ENCODE data around the gene PPP1R1A. TPM values are rescaled to one million over a fixed set of nuclear protein-coding genes. Genes with fewer than 3 reads are reported as not detected.

Gene PPP1R1A
- total RNA-seq, 2 donors from 2014 or later, result 12.5 to 16.1 TPM

GRCh38 chr12:54588890-54589267 is 420 bp upstream of the PPP1R1A start:
- no peak for TF ChIP-seq CTCF (conservative IDR thresholded peaks at IDR 0.05)

GRCh38 chr12:54587315-54587873 is 1.1 kb downstream of the PPP1R1A start:
- Histone ChIP-seq H3K9ac (ENCODE audit: extremely low read depth, low read length, poor library complexity, severe bottlenecking) (no peak overlapping the region), H3K4me1 (ENCODE audit: control insufficient read depth, insufficient read depth, low read length) (peaks cover 2% of the 10 kb centered on the region), H3K27me3 (ENCODE audit: control insufficient read depth, insufficient read depth, low read length, poor library complexity, severe bottlenecking) (peaks cover 61% of the 10 kb centered on the region), H3K36me3 (ENCODE audit: control insufficient read depth, insufficient read depth, low read length) (no peaks in the 10 kb centered on the region), H3K4me3 (ENCODE audit: low read length) (peak overlapping the region; percentile 73), H3K9me3 (ENCODE audit: control insufficient read depth, low read length) (no peaks in the 10 kb centered on the region), H3K27ac (ENCODE audit: low read depth, low read length) (peak overlapping the region; percentile 24)
- Mint-ChIP-seq H3K4me1 (peaks cover 53% of the 10 kb centered on the region), H3K27ac (no peak overlapping the region), H3K9me3 (no peaks in the 10 kb centered on the region), H3K4me3 (peak overlapping the region; percentile 64), H3K36me3 (ENCODE audit: low read depth) (no peaks in the 10 kb centered on the region), H3K27me3 (ENCODE audit: insufficient read depth) (peaks cover 87% of the 10 kb centered on the region)
- peak; percentile 68 for DNase-seq
- WGBS, 2 experiments (ENCODE audit: insufficient coverage in 1 of 2, insufficient read length in 1 of 2), result 58% methylated on average over 5 of the region's 5 CpGs; no CpG with 5 or more reads in 1 of the 2 experiments
- TF ChIP-seq CTCF (conservative IDR thresholded peaks at IDR 0.05), result no peak

More at GRCh38 chr12:54588890-54589267, 420 bp upstream of the PPP1R1A start:
- Histone ChIP-seq H3K27ac (ENCODE audit: low read depth, low read length) (no peak overlapping the region), H3K27me3 (ENCODE audit: control insufficient read depth, insufficient read depth, low read length, poor library complexity, severe bottlenecking) (peaks cover 65% of the 10 kb centered on the region), H3K9me3 (ENCODE audit: control insufficient read depth, low read length) (no peaks in the 10 kb centered on the region), H3K4me3 (ENCODE audit: low read length) (peak overlapping the region; percentile 77), H3K4me1 (ENCODE audit: control insufficient read depth, insufficient read depth, low read length) (peaks cover 7% of the 10 kb centered on the region), H3K9ac (ENCODE audit: extremely low read depth, low read length, poor library complexity, severe bottlenecking) (no peak overlapping the region), H3K36me3 (ENCODE audit: control insufficient read depth, insufficient read depth, low read length) (no peaks in the 10 kb centered on the region)
- Mint-ChIP-seq H3K27me3 (ENCODE audit: insufficient read depth) (peaks cover 86% of the 10 kb centered on the region), H3K4me1 (peaks cover 58% of the 10 kb centered on the region), H3K36me3 (ENCODE audit: low read depth) (no peaks in the 10 kb centered on the region), H3K9me3 (no peaks in the 10 kb centered on the region), H3K27ac (no peak overlapping the region), H3K4me3 (peak overlapping the region; percentile 64)
- 26 to 32% methylated on average over 13 of the region's 13 CpGs for WGBS, 2 experiments (ENCODE audit: insufficient coverage in 1 of 2, insufficient read length in 1 of 2)
- no peak for DNase-seq

- no peak overlapping the region for H3K27ac Mint-ChIP-seq
- H3K4me1 Mint-ChIP-seq, result peaks cover 51% of the 10 kb centered on the region
- Histone ChIP-seq H3K9ac (ENCODE audit: extremely low read depth, low read length, poor library complexity, severe bottlenecking) (no peak overlapping the region), H3K4me3 (ENCODE audit: low read length) (no peak overlapping the region), H3K4me1 (ENCODE audit: control insufficient read depth, insufficient read depth, low read length) (peaks cover under 1% of the 10 kb centered on the region), H3K27ac (ENCODE audit: low read depth, low read length) (no peak overlapping the region), H3K36me3 (ENCODE audit: control insufficient read depth, insufficient read depth, low read length) (no peaks in the 10 kb centered on the region), H3K27me3 (ENCODE audit: control insufficient read depth, insufficient read depth, low read length, poor library complexity, severe bottlenecking) (peaks cover 53% of the 10 kb centered on the region), H3K9me3 (ENCODE audit: control insufficient read depth, low read length) (no peaks in the 10 kb centered on the region)
- WGBS, 2 experiments (ENCODE audit: insufficient coverage in 1 of 2, insufficient read length in 1 of 2), result 88 to 90% methylated on average over 2 of the region's 2 CpGs
- DNase-seq, result no peak
- H3K36me3 Mint-ChIP-seq (ENCODE audit: low read depth), result no peaks in the 10 kb centered on the region
- H3K27me3 Mint-ChIP-seq (ENCODE audit: insufficient read depth), result peaks cover 83% of the 10 kb centered on the region
- H3K4me3 Mint-ChIP-seq, result peak overlapping the region; percentile 64
- no peak for TF ChIP-seq CTCF (conservative IDR thresholded peaks at IDR 0.05)
- H3K9me3 Mint-ChIP-seq, result no peaks in the 10 kb centered on the region
These were observed 1.8 kb downstream of the PPP1R1A start for GRCh38 chr12:54586620-54587019.
